Activated CD4-positive, alpha-beta T cell treated with anti-CD3 and anti-CD28 coated beads for 4 hours (primary cell): Measurements from ENCODE around the gene ZNF580.

Experiments
- DNase-seq, 2 donors: peaks; one replicate each; pipeline ENCODE4 v3.0.0-alpha.2; 2020

The ZNF580 gene

GRCh38 chr19:55606471-55606787 lies 34.4 kb upstream of the ZNF580 start:
- no peak for DNase-seq

GRCh38 chr19:55606817-55607216 lies 34.0 kb upstream of the ZNF580 start:
- no peak for DNase-seq

GRCh38 chr19:55609326-55609725 lies 31.5 kb upstream of the ZNF580 start:
- DNase-seq: no peak

- DNase-seq: no peak
Observed at GRCh38 chr19:55611300-55611982, 29.4 kb upstream of the ZNF580 start.

- no peak for DNase-seq
Observed at GRCh38 chr19:55611983-55612645, 28.7 kb upstream of the ZNF580 start.

GRCh38 chr19:55613396-55613795 lies 27.4 kb upstream of the ZNF580 start:
- DNase-seq: no peak

- no peak for DNase-seq
Observed at GRCh38 chr19:55613930-55614710, 26.7 kb upstream of the ZNF580 start.

- DNase-seq: no peak
Observed at GRCh38 chr19:55614711-55615542, 25.9 kb upstream of the ZNF580 start.

- no peak for DNase-seq
Observed at GRCh38 chr19:55615543-55616394, 25.0 kb upstream of the ZNF580 start.

- DNase-seq: no peak
Observed at GRCh38 chr19:55616395-55616875, 24.4 kb upstream of the ZNF580 start.

- DNase-seq: no peak
Observed at GRCh38 chr19:55617426-55617825, 23.4 kb upstream of the ZNF580 start.

GRCh38 chr19:55618426-55618825 lies 22.4 kb upstream of the ZNF580 start:
- DNase-seq: no peak

- DNase-seq: no peak
Observed at GRCh38 chr19:55619286-55619685, 21.5 kb upstream of the ZNF580 start.

GRCh38 chr19:55620410-55621204 lies 20.2 kb upstream of the ZNF580 start:
- DNase-seq: no peak

GRCh38 chr19:55621205-55621672 lies 19.6 kb upstream of the ZNF580 start:
- no peak for DNase-seq

GRCh38 chr19:55621673-55622231 lies 19.1 kb upstream of the ZNF580 start:
- no peak for DNase-seq

- no peak for DNase-seq
Observed at GRCh38 chr19:55622242-55622969, 18.4 kb upstream of the ZNF580 start.

GRCh38 chr19:55623130-55623529 lies 17.7 kb upstream of the ZNF580 start:
- DNase-seq: no peak

GRCh38 chr19:55623561-55623960 lies 17.2 kb upstream of the ZNF580 start:
- no peak for DNase-seq
